ENCODE results near the gene RUNX3.

RUNX3 gene

DNA sequence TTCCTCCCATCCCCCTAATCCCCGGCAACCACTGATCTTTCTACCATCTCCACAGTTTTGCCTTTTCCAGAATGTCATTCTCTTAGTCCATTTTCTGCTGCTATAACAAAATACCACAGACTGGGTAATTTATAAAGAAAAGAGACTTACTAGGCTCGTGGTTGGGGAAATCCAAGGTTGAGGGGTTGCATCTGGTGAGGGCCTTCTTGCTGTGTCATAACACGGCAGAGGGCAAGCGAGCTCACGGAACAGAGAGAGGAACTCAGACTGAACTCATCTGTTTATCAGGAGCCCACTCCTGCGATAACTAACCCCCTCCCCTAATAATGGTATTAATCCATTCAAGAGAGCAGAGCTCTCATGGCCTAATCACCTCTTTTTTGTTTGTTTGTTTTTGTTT is 52.0 kb downstream of the RUNX3 start:
- no peak for DNase-seq

DNA sequence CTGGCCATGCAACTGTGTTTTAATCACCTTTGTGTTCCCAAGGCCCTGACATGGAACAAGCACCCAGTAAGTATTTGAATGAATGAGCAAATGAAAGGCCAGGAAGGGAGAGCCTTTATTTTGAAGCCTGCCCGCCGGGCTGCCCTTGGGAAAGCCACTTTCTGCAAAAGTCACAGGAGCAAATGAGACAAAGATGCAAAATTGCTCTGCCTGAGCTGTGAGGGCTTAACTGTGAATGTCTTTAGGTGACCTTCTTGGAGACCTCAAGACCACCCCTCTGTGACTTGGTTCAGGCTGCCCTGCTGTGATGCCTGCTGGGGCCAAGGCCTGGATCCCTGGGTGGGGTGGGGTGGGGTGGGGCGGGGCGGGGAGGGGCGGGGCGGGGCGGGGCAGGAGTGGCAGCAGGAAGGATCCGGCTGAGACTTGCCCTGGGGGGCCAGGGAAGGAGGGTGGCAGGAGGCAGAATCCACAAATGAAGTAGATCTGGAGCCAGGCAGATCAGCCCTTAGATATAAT is 54.0 kb downstream of the RUNX3 start:
- DNase-seq: no peak

DNA sequence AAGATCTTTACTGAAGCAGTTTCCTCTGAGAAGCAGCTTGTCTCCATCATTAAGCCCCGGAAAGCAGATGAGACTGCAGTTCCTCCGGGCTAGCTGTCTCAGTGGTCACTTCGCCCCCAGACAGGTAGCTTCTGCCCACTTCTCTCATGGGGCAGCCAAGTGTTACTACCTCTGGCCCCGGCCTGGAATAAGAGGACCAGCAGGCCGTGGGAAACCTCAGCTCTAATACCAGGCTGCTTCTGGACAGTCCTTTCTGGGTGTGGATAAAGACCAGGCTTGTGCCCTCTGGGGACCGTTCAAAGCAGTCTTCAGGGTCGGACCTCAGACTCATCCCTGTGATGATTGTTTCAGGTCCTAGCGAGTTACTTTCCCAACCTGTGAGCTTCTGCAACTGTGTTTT is 54.8 kb downstream of the RUNX3 start:
- DNase-seq: no peak

DNA sequence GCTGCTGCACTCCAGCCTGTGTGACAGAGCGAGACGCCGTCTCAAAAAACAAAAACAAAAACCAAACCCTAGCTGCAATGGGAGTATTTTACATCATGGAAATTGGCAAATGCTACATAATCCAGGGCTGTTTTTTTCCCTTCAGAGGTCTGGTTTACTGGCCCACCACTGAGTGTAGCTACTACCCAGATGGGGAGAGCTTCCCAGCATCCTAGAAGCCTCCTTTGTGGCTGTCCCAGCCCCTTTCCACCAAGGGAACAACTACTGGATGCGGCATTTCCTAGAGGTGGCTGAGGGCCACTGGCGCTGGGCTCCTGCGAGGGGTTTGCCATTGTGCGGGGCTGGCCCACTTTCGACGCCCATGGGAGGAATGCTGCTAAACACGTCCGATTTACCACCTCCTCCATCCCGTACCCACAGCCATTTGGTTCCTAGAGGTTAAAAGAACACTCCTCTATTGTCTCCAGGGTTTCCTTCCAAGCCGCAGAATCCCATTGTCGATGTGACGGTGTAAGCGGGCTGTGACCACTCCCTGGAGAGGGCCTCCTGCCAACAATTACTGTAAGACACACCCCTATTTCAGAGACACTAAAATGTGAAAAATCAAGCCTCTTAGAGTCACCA is 55.4 kb downstream of the RUNX3 start:
- no peak for DNase-seq

DNA sequence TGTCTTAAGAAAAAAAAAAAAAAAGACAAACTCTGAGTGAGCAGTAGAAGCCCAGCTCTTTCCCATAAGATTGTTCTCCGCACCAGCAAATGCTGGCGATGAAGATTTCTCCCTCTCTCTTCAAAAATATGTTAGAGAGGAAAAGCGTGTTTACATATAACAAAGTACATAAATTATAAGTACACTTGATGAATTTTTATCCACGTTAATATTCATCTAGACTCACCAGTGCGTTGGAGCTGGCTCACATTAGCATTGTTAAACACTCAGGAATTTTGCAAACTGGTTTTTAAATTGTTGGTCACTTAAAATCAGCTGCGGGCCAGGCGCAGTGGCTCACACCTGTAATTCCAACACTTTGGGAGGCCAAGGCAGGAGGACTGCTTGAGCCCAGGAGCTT is 56.0 kb downstream of the RUNX3 start:
- DNase-seq: no peak

DNA sequence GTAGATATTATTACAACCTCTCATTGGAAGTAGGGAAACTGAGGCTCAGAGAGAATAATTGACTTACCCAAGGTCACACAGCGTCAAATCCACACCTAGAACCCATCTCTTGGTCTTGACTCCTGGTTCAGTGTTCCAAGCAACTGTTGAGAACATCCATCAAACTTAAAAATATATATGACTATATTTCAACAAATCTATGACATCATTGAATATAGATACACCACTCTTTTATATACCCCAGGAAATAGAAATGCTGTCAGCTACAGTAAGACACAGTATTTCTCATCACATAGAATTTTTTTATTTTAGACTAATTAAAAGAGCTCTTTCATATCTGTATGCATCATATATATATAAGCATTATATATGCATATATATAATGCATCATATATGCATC is 56.9 kb downstream of the RUNX3 start:
- DNase-seq: no peak

DNA sequence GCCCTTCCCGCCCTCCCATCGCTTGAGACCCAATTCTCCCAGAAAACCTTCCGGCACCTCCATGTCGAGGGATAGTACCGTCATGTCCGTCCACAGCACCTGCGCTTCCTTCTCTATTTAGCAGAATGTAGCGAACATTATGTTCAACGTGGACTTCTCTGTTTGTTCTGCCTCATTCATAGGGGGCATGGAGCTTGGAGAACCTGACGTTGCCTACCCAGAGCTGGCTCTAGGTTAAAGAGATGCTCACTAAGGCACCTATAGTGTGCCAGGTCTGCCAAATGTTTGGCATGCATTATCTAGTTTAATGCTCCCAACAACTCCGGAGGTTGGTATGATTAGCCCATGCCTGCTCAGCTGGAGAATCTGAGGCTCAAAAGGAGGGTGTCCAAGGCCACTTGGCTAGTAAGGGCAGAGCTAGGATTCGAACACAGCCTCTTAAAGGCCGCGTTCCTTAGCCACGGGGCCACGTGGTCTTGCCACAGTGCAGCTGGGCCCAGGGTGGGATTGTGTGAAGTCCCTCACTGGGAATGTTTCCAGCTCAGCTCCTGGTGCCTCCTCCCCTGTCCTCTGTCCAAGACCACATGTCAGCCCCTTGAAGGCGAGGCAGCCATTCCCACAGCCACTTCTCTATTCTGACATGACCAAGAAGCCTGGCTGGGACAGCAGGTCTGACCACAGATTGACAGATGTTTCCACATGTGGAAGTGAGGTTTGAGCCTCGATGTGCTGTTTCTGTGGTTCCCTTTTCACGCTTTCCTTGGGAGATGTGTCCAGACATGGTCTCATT is 57.8 kb downstream of the RUNX3 start:
- no peak for DNase-seq

DNA sequence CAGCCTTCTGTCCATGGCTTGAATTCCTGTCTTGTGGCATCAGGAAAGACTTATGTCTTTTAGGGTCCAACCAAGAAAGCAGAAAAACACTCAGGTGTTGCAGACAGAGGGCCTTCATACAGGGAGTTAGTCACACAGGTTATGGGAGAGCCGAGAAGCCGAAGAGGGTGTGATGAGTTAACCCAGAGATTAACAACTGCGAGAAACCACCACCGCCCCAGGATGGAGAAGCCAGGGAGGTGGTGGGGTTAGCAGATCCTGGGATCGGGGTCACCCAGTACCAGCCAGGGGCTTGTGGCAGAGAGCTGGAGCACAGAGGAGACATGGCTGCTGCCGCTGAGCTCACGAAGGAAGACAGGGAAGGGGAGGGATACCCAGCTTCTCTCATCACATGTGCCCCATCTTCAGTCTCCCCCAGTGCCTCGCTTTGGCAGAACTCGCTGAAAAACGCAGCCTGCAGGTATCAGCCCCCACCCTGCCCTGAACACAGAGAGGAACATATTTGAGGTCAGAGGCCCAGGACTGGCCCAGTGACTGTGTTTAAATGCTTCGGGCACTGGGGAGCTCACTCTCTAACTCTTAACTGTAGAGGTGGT is 58.7 kb downstream of the RUNX3 start:
- DNase-seq: no peak

DNA sequence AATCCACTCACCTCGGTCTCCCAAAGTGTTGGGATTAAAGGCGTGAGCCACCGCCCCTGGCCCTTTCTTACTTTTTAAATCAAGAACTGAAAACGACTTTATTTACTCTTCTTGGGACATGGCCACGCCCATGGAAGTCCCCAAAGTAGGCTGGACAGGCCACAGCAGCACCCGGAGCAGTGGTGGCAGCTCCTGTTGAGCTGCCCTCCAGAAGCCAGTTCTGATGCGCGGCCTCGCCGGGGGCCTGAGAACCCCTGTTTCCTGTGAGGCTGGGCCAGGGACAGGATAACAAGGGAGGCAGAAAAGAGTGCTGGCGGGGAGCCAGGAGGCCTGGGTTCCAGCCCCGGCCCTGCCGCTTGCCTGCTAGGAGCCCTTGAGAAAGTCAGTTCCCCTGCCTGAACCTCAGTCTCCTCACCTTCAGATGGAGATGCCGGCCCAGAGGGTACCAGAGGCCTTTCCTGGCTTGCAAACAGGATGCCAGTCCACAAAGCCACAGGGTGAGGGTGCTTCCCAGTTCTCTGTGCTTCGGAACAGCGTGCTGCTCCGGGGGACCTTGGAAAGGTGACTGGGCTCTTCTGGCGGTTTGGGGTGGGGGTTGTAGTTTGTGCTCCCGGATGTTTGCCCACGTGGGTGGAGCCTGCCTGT is 59.4 kb downstream of the RUNX3 start:
- no peak for DNase-seq

DNA sequence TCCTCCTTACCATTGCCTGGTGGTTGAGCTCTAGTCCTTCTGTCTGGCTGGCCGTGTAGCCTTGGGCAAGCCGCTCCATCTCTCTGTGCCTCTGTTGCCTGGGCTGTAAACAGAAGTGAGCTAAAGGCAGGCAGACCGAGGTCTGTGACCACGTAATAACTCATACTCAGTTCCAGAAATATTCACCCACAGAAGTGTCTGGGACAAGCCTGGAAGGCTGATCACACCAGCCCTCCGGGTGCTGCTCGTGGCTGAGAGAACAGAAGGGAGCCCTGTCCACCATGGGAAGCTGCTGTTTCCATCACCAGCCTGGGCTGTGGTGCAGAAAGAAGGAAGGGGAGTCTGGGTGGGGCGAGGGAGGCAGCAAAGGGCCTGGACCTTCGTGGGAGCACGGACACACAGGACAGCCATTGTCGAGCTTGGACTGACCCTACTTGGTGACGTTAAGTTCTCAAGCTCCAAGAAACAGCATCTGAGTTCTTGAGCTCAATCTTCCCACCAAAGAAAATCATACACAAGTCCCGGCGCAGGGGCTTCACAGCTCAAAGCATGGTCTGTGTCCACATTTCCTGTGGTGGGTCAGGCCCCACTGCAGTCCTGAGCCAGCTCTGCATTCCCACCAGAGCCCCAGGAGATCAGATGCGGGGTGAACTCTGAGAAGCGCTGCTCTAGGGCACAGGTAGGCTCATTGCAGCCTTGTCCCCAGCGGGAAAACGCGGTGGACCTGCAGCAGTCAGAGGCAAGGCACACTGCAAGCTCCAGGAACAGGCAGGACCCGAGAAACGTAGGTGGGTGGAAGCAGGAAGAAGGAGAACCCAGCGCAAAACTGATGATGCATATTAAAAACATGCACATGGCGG is 61.8 kb downstream of the RUNX3 start:
- no peak for DNase-seq

DNA sequence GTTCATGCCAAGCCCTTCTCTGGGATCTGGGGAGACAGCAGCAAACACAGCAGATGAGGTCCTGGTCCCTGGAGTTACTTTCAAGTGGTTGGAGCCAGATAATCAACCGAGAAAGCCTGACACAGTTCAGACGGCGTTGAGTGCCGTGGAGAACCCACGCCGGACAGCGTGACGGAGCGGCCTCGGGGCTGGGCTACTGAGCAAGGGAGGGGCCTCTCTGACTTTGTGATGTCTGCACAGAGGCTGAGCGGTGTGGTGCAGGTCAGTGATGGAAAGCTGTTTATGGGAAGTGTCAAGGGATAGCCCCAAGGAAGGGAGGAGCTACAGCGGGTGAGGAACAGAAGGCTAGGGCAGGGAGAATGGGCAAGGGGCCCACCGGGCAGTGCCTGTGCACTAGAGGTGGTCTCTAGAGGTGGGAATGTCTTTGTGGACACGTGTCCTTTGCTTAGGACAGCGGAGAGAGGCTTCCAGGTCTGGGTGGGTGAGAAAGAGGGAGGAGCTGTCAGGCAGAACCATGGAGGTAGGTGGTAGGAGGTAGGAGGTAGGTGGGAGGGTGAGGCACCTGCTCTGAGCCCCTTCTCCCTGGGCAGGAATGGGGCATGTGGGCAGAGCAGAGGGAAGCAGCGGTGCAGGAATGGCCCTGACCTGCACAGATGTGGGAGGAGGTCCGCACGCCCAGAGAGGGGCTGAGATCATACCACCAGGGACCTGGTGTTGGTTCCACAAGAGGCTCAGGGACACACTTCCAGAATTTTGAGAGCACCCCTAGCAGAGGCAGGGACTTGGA is 62.8 kb downstream of the RUNX3 start:
- DNase-seq: no peak

DNA sequence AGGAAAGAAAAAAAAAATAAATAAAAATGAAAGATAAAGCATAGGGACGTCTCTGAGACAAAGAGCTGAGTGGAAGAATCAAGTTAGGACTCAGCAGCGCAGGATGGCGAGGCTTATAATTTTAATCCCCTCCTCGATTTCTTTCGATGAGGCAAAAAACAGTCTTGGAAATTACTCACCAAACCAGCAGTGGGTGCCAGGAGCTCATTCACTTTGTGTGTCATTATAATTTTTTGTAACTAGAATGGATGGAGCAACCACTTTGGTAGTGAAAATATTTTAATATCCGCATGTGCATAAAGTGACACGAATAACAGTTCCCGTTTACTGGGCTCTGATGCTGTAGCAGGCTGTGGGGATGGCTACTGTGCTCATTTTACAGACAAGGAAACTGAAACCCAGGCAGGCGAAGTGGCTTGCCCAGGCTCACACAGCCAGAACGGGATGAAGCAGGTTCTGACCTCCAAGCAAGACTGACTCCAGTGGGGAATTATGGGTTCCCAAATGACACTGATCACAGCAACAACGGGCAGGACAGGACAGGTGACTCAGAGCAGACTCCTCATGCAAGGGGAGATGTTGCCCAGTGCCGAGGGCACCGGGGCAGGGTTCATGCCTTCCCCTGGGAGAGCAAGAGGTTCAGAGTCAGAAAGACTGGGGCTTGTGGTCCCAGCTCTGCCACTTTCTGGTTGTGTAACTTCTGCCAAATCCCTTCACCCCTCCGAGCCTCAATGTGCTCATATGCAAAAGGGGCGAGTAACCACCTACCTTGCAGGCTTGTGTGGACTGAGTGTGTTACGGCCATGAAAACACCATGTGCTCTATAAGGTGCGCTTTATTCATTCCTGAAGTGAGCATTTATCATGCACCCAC is 63.6 kb downstream of the RUNX3 start:
- DNase-seq: no peak

DNA sequence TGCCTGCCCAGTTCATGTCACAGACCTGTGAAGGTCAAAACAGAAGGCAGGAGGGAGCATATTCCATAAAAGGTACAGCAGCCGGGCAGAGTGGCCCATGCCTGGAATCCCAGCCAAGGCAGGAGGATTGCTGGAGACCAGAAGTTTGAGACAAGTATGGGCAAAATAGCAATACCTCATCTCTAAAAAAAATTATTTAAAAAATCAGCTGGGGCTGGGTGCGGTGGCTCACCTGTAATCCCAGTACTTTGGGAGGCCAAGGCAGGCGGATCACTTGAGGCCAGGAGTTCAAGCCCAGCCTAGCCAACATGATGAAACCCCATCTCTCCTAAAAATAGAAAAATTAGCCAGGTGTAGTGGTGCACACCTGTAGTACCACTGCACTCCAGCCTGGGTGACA is 64.5 kb downstream of the RUNX3 start:
- DNase-seq: no peak

DNA sequence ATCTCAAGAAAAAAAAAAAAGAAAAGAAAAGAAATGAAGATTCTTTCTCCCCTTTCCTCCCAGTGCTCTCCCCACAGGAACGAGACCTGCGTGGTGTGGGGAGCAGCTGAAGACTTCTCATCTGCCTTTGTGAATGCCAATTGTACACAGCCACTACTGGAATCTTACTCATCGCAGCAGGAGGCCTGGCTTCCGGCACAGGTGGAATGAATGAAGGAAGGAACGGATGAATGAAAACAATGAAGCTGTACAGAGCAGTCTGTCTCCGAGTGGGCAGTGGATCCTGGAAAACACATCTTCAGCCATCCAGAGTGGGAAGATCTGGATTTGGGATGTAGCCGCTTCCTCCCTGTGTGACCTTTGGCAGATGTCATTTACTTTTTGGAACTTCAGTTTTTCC is 64.9 kb downstream of the RUNX3 start:
- DNase-seq: no peak

DNA sequence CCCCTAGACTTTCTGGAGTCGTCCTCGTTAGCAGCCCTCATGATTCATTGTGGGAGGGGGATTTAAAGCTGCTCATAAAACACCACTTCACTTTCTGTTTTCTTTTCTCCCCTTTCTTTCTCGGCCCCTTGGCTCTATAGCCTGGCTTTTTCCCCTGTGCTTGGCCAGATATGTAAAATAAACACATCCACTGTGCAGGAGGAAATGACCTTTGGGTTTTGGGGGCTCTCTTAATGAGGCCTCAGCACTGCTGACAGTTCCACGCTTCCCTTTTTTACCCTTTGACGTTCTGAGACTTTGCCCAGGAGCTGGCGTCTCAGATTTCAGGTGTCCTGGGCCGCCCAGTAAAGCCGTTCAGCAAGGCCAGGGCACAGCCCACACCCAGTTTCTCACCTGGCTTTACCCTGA is 65.7 kb downstream of the RUNX3 start:
- no peak for DNase-seq

DNA sequence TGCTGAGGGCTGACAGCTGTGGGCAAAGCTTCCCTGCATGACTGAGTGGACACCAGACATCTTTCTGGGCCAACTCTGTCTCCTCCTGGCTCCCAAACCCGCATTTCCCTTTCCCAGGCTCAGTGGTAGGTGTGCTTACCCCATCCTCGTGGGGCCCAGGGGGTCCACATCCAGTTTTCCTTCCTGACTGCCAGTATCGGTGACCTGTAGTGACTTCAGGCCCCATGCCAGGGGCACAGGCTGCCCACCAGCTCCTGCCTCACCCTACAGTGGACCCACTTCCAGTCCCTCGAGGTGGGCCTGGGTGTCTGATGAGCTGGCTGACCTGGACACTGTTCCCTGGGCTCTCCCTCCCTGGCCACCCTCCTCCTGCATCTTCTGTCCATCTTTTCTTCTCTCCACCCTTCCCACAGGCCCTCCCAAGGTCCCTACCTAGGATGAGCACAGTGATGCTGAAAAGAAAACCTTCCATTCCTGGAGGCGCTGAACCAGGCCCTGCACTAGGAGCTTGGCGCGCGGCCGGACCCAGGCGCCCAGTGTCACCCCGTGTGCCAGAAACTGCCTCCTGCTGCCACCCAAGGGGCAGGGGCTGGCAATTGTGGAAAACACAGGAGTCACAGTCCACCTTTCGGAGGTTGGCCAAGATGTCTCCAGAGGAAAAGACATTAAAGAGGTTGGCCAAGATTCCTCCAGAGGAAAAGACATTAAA is 67.1 kb downstream of the RUNX3 start:
- no peak for DNase-seq

DNA sequence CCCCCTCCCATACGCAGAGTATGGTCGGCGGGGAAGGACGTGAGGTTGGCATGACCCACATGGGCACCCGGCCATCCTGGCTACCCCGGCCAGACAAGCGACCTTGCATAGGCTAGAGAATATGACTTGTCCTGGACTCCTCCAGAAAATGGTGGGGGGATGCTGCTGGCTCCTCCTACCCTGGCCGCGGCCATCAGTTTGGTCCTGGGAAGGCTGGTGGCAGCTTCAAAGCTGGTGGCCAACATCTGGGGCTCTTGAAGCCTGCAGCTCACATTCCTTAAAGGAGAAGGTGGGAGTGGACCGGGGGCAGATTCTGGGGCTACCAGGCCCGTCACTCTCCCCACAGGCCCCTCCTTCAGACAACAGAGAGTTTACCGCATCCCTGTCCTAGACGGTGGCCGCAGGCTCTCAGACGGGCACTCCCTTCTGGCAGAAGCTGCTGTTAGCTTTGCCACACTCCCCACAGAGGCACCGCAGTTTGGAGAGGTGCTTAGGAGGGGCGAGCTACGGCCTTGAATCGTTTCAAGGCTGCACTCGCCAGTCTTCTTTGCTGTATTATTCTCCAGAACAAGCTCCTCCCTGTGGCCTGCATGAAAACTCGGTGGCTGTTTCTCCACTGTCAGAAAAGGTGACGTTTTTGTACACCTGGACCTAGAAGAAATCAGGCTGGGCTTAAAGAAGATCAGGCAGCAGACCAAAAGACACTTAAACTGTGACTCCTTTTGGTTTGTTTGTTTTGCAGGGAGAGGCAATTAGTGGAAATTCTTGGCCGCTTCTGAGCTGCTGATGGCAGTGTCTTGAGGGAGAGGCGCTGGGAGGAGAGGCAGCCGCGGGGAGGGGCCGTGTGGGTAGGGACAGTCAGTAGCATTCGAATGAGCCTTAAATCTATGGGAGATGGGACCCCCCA is 68.0 kb downstream of the RUNX3 start:
- DNase-seq: peak; percentile 79

DNA sequence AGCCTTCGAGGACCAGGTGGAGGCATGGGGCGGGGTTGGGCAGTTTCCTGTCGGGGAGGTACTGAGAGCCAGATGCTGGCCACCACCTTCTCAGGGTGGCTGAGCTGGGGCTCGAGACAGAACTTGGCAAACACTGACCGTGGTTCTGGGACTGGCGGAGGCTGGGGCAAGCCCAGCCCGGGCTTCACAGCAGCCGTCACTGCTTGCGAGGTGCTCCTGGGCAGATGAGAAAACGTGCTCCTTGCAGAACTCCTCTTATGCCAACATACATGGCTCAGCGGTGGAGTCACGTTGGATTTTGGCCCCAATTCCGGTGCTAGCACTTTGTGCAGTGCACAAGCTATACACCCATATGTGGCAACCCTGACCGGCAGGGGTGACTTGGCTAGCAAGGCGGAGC is 69.2 kb downstream of the RUNX3 start:
- DNase-seq: no peak

Measured in DMS79 (cell line).